Measurements from ENCODE around the gene DMTF1.

The DMTF1 gene

GRCh38 chr7:87146740-87147386 lies 5.4 kb upstream of the DMTF1 start:
- DNase-seq (ENCODE audit: low spot score), result no peak

GRCh38 chr7:87147500-87147899 lies 4.8 kb upstream of the DMTF1 start:
- no peak for DNase-seq (ENCODE audit: low spot score)

GRCh38 chr7:87148332-87148955 lies 3.8 kb upstream of the DMTF1 start:
- DNase-seq (ENCODE audit: low spot score), result peak; percentile 73

- DNase-seq (ENCODE audit: low spot score), result no peak
Observed at GRCh38 chr7:87151002-87151728, 1.1 kb upstream of the DMTF1 start.

GRCh38 chr7:87151729-87152111 lies 533 bp upstream of the DMTF1 start:
- DNase-seq (ENCODE audit: low spot score), result no peak

- DNase-seq (ENCODE audit: low spot score), result peak; percentile 66
Observed at GRCh38 chr7:87152897-87153641, 816 bp downstream of the DMTF1 start.

GRCh38 chr7:87154166-87154565 lies 1.9 kb downstream of the DMTF1 start:
- DNase-seq (ENCODE audit: low spot score), result peak; percentile 53

GRCh38 chr7:87154569-87154968 lies 2.3 kb downstream of the DMTF1 start:
- DNase-seq (ENCODE audit: low spot score), result no peak

GRCh38 chr7:87155788-87156187 lies 3.5 kb downstream of the DMTF1 start:
- DNase-seq (ENCODE audit: low spot score), result peak; percentile 56

GRCh38 chr7:87156709-87157108 lies 4.5 kb downstream of the DMTF1 start:
- DNase-seq (ENCODE audit: low spot score), result no peak

- DNase-seq (ENCODE audit: low spot score), result no peak
Observed at GRCh38 chr7:87159538-87159937, 7.3 kb downstream of the DMTF1 start.

GRCh38 chr7:87164433-87164832 lies 12.2 kb downstream of the DMTF1 start:
- DNase-seq (ENCODE audit: low spot score), result no peak

GRCh38 chr7:87170828-87171227 lies 18.6 kb downstream of the DMTF1 start:
- no peak for DNase-seq (ENCODE audit: low spot score)

GRCh38 chr7:87171282-87171934 lies 19.2 kb downstream of the DMTF1 start:
- DNase-seq (ENCODE audit: low spot score), result no peak

GRCh38 chr7:87173471-87173870 lies 21.2 kb downstream of the DMTF1 start:
- DNase-seq (ENCODE audit: low spot score), result no peak

GRCh38 chr7:87178320-87178719 lies 26.1 kb downstream of the DMTF1 start:
- DNase-seq (ENCODE audit: low spot score), result no peak

- no peak for DNase-seq (ENCODE audit: low spot score)
Observed at GRCh38 chr7:87179180-87179579, 26.9 kb downstream of the DMTF1 start.

- no peak for DNase-seq (ENCODE audit: low spot score)
Observed at GRCh38 chr7:87187120-87187519, 34.9 kb downstream of the DMTF1 start.

GRCh38 chr7:87188930-87189329 lies 36.7 kb downstream of the DMTF1 start:
- DNase-seq (ENCODE audit: low spot score), result no peak

GRCh38 chr7:87190783-87191182 lies 38.5 kb downstream of the DMTF1 start:
- DNase-seq (ENCODE audit: low spot score), result no peak

- no peak for DNase-seq (ENCODE audit: low spot score)
Observed at GRCh38 chr7:87192784-87193487, 40.7 kb downstream of the DMTF1 start.

GRCh38 chr7:87193912-87194311 lies 41.7 kb downstream of the DMTF1 start:
- DNase-seq (ENCODE audit: low spot score), result no peak

All from NAMALWA (cell line).